Stomach (tissue), 4 donors: ENCODE measurements around the gene EPHX1.

Experiments used
- CTCF ChIP-seq, 7 experiments: fragments of 450-650 bp in 4 of 7; fragments of 200-600 bp in 3 of 7; sonication (generic) in 3 of 7; IDR thresholded peaks; one replicate each; pipeline ENCODE4 v1.5.1; 2016 to 2019; ENCODE audit warnings: antibody characterized with exemption in 7 of 7, control low read depth in 2 of 7, mild to moderate bottlenecking in 1 of 7
- EP300 ChIP-seq: sonication (generic); formaldehyde crosslinking; IDR thresholded peaks from one replicate; pipeline ENCODE4 v1.6.1; 2017; ENCODE audit warnings: antibody characterized with exemption

GRCh38 chr1:225876900-225877510 is 67.1 kb downstream of the EPHX1 start:
- TF ChIP-seq CTCF (IDR thresholded peaks at IDR 0.05) (no peak), EP300 (no peak)
